HG03280 (cell line): Measurements from ENCODE around the gene DCUN1D5.

Experiments
- ATAC-seq: cut with Tn5 transposase; IDR thresholded peaks from one replicate; pipeline ENCODE4 v1.9.1; 2021; ENCODE audit warnings: mild to moderate bottlenecking, moderate library complexity; ENCODE audit not compliant: unreplicated experiment

DCUN1D5 gene

DNA sequence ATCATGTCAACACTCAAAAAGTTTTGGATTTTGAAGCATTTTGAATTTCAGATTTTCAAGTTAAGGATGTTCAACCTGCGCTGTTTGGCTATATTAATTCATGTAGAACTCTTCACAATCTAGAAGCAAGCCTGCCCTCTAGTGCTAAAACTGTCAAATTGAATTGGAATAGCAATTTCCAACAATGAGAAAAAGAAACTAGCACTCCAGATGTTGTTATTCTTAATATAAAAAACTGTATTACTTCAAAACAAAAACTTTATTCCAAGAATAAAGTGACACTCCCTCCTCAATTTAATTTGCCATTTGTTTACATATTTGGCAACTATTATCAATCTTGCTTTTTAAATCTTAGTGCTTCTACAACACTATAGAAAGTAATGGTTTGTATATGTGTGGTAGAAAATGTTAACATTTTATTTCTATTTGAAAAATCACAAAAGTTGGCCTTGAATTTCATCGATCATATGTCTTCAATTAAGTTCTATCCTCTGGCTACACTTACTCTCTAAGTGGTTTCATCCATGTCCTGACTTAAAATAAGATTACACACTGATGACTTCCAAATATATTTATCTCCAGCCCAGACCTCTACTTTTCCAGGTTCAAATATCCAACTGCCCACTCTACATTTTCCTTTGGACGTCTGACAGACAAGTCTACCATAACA is 36.6 kb downstream of the DCUN1D5 start:
- peak; percentile 72 for ATAC-seq

DNA sequence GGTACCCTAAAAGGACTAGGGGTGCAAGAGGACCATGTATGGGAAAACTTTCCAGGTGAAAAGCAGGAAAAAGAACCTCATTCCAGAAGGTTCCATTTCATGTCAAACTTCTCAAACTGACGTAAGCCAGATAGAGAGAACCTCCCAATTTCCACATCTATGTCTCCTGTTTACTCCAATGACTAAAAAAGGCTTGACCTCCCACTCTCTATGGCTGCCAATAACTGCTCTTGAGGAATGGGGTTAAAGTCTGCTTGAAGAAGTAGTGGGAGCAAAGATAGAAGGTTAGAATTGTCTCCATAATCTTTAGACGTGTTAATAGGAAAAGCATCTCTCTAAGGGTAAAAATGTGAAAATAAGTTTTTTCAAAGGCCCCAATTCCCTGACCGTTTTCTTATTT is 38.0 kb downstream of the DCUN1D5 start:
- no peak for ATAC-seq

DNA sequence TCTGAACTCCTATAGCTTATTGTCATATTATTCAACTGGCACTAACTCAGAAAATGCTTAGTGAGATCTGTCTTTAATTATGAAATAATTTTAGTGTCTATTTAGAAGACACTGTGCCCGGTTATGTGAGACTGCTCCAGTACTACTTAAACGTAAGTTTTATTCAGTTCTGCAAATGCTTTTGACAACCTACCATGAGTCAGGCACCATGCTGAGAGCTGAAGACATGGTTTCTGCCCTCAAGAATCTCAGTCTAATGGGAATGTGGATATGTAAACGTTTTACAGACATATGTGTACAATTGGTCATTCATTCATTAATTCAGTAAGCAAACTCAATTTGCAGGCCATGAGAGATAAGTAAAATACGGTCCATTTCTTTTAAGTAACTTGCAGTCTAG is 40.0 kb downstream of the DCUN1D5 start:
- no peak for ATAC-seq

DNA sequence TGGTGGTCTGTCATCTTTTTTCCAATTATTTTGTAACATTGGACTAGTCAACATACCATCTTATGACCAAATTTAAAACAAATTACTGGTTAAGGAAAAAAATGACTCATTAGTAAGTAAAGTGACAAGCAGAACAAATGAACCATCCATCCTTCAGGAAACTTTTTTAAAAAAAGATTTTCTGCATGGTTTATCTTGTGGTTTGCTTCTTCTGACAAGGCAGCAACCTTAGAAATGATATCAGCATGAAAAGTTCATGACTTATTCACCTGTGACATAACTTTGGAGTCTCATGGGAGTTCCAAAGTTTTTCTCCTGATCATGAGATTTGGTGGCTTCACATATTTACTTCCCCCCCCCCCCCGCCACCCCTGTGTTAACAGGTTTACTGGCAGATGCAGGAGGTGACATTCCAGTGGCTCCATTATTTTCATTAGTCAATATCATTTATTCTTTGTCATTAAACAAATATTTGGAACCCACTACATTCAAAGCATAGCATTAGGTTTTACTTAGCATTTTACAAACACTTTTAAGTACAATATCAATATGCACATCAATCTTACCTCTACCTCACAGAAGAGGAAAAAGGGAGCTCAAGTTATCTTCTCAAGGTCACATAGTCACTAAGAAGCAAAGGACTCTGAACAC is 40.7 kb downstream of the DCUN1D5 start:
- no peak for ATAC-seq

DNA sequence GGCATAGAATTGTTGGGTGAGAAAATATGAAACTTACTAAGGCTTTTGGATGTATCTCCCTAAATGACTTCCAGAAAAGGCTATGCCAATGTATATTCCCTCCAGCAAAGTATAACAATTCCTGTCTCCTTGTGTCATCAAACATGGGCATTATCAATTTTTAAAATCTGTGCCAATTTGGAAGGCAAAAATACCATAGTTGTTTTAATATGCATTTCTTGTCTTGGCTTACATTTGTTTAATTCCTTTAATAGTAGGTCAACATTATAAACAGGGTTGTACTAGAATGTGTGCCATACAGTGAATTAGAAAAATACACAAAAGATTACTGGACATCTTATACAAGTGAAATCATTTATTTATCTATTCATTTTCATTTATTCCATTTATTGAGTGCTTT is 41.6 kb downstream of the DCUN1D5 start:
- no peak for ATAC-seq

DNA sequence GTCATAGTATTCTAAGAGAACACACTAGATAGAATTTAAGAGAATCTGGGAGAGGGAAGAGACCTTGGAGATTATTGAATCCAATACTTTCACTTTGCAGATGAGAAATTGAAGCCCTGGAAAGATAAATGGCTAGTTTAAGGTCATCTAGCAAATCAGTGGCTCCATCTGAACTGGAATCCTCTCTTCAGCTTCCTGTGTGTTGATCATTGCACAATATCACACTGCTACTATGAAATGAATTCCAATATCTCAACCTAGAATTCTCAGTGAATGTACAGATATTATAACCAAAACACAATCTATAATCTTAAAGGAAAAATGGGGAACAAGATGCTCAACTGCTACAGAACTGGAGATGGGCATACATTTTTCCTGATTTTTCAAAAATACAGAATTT is 44.1 kb downstream of the DCUN1D5 start:
- ATAC-seq: no peak

DNA sequence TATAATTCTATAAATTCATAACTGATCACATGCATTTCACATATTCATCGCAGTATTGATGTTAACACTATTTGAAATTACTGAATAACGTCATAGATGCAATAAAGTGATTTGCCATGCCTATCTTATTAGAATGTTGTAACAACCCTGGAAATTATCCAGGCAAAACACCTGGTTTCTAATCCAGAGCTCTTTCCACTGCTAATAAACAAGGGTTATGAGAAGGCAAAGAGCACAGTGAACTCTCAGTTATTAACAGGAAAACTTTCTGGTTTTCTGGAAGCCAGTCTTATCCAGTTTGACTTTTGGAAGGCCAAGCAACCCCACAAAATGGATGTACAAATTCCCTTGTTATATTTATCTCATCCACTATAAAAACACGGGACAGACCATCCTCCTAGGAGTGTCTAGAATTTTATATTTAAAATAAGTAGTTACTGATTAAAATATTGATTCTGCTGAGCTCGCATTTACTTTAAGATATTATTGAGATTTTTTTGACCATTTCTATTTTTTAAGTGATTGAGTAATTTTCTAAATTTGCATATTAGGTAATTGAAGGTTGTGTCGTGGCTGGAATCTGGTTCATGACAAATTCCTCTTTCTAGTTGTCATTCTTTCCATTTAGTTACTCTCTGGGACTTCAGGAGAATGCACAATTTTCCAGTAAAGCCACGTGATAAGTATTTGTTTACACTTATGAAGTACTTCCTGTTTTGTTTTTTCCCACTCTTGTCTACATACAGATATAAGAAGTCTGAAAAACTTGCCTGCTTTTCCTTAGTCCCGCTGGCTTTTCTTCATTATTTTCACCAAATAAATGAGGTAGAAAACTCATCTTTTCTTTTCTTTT is 47.9 kb downstream of the DCUN1D5 start:
- ATAC-seq: no peak

DNA sequence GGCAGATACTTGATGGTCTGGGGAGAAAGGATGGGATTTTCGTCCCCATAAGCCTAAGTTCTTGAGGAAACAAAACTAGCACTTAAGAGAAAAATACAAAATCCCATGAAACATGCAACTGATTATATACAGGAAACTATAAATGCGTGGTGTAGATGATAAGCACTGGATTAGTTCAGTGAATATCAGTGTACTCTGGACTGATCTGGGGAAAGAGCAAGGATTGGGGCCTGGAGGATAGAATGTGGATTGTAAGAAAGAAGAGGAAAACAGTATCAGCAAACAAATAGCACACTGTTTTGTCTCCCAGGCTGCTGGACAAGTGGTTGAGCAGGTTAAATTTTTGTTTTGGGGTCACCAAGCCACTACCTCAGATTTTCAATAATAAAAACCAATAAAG is 49.8 kb downstream of the DCUN1D5 start:
- ATAC-seq: no peak

DNA sequence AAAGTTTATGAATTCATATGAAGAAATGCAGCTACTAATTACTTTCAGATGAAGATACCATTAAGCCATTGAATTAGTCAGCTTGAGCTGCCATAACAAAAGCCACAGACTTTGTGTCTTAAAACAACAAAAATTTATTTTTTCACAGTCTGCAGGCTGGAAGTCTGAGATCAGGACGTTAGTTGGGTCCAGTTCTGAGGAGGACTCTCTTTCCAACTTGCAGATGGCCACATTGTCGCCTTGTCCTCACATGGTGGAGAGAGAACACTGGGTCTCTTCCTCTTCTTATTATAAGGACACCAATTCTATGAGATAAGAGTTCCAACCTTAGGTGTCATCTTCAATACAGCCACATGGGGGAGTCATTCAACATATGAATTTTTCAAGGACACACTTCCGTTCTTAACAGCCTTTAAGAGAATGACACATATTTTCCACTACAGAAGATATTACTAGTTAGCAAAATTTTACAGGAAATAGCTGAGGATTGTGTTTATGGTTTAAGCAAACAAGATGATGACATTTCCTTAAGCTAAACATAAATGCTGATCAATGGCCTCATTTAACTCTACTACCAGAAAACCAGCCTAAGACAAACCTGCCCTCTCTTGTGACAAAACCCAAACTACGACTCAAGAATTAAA is 56.0 kb downstream of the DCUN1D5 start:
- peak; percentile 97 for ATAC-seq

DNA sequence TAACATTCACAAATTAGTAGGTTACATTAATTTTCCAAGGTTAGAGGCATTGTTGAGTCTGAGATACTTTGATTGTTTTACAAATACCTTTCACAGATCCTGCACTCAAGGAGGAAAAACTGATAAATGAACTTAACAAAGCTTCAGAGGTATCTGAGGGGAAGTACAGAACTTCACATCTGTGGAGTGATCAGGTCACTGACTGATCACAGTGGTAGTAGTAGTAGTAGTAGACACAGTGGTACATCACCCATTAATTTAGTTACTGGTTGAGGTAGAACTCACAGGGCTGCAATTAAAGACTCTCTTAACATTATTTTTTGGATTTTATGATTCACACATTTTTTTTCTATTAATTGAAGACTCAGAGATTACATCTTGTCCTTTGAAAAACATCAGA is 56.7 kb downstream of the DCUN1D5 start:
- ATAC-seq: no peak

DNA sequence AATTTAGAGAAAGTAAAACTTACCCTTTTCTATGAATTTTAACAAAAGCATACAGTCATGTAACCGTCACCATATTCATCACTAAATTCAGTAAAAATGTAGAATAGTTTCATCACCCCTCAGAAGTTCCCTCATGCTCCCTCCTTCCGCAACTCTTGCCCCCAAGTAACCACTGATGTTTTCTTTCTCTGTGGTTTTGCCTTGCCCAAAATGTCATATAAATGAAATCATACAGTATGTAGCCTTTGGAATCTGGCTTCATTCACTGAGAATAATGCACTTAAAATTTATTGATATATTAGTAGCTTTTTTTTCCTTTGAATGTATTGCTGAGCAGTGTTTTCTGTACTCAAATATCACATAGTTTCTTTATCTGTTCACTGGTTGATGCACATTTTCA is 60.1 kb downstream of the DCUN1D5 start:
- no peak for ATAC-seq

DNA sequence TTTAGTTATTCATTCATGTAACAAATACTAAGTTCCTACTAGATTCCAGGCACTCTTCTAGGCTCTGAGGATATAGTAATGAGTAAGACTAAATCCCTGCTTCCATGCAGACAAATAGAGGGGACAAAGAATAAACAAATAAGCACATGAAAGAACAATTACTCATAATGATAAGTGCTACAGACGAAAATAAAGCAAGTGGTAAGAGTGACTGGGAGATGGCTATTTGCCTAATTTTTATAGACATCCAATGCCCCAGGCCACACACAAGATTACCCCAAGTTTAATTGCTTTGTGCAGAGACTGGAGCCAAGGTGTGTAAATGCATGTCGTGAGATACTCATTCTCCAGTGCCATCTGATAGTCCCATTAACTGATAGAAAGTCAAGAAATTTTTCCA is 62.6 kb downstream of the DCUN1D5 start:
- ATAC-seq: no peak

DNA sequence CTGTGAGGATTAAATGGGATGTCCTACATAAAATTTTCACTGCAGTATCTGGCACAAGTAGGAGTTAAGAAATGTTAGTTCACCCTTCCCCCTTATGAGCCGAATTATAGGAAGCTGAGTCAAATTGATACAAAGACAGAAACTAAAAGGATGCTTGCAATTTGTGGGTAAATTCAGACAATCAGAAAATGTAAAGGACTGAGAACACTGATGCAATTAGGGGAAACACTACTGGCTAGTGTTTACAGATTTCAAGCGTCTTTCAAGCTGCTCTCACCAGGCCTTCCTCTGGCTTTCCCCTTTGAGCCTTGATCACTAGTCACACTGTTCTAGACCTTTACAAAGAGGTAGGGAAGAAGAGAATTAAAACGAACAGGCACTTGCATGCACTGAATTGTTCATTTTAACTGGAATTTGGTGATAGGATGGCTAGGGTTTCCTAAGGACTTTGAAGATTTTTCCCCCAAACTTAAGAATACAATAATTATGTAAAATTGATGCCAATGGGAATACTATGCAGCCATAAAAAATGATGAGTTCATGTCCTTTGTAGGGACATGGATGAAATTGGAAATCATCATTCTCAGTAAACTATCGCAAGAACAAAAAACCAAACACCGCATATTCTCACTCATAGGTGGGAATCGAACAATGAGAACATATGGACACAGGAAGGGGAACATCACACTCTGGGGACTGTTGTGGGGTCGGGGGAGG is 63.5 kb downstream of the DCUN1D5 start:
- peak; percentile 91 for ATAC-seq

DNA sequence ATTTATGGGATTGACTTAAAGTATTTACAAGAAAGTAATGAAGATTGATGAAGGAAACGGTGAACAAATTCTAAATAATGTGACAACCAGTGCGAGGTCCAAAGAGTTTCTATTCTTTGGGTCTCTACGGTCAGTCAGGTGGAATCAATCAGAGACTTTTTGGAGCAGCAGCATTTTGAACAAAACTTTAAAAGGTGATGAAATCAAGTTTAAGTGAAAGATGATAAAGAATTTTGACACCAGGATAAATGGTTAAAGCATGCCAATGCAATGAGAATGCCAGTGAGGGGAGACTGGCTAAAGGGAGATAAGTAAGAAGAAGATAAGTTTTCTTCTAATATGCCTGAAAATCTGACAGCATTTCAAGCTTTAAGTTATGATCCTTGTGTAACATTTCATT is 67.9 kb downstream of the DCUN1D5 start:
- no peak for ATAC-seq

DNA sequence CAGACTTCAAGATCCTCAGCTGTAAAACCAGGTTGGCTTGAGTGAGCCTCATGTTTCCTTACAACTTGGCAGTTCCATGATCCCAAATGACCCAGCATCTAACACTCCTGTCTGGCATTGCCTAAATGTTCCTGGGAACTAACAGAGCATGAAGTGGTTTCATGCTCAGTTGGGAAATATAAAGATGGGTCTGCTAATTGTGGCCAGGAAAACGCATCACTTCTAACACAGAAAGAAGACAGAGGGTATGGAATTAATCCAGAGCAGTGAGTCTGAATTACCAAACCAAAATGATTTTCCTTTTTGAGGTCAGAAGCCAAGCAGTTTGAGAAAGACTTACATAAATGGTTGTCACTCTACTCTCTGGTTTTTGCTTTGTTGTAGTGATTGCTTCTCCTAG is 75.9 kb downstream of the DCUN1D5 start:
- ATAC-seq: no peak

DNA sequence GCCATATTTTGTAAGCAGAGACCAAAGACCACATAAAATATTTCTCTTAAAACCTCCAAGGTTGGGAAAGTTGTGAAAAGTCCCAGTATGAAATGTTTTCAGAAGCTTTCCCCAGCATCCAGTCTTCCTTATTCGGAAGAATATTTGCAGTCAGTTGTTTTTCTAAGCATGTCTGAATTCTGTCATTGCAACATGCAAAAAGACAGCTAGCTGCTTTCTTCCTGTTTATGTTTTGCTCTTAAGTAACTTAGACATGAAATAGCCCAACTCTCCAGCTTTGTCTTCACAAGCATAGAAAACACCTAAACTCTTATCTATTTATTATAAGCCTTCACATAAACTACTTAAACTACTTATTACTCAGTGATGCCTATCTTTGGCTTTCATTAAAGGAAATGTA is 78.5 kb downstream of the DCUN1D5 start:
- ATAC-seq: no peak
